IPS-NIHi7 (cell line): ENCODE measurements around the gene CORIN.

ENCODE experiments used
- DNase-seq: peaks from one replicate; pipeline ENCODE4 v3.0.0; 2012; ENCODE audit warnings: mixed read lengths; ENCODE audit errors: extremely low spot score

Gene CORIN

DNA sequence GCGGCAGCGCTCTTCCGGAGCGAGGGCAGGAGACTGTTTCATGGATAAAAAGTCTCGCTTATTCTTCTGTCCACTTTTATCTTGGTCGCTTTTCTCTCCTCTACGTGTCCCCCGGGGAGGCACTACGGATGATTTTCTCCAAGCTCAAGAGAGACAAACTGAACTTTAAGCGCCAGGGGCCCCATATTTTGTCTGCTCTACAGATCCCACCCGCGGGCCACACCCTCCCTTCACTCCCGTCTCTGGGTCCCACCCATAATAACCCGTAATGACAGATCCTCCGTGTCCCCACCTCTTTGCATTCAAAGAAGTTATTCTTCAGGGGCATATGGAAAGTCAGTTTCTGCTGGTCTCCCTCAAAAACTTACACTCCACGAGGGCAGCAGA, at the start of gene CORIN:
Gene CORIN, minus strand, starts transcription at position 160 of the 387 bp plus-strand sequence. Its CDS starts 118 bp downstream, at position 42.
- no peak for DNase-seq

- no peak for DNase-seq
Measured at GRCh38 chr4:47882228-47882627, 44.4 kb upstream of the CORIN start.

GRCh38 chr4:47879458-47879857, 41.6 kb upstream of the CORIN start:
- DNase-seq = no peak

GRCh38 chr4:47876784-47877546, 39.1 kb upstream of the CORIN start:
- no peak for DNase-seq

GRCh38 chr4:47876310-47876709, 38.4 kb upstream of the CORIN start:
- DNase-seq = no peak

GRCh38 chr4:47873877-47874541, 36.1 kb upstream of the CORIN start:
- no peak for DNase-seq

DNA sequence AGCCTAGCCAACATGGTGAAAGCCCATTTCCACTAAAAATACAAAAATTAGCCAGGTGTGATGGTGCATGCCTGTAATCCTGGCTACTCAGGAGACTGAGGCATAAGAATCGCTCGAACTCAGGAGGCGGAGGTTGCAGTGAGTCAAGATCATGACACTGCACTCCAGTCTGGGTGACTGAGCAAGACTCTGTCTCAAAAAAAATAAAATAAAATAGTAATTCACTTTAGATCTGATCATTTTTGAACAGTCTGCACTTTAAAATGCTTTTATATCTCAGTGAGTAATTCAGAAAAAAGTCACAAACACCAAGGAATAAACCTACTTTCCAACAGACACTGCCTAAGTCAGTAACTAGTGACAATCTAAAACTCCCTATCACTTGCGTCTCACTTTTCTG, 25.6 kb upstream of the CORIN start:
- DNase-seq = no peak

DNA sequence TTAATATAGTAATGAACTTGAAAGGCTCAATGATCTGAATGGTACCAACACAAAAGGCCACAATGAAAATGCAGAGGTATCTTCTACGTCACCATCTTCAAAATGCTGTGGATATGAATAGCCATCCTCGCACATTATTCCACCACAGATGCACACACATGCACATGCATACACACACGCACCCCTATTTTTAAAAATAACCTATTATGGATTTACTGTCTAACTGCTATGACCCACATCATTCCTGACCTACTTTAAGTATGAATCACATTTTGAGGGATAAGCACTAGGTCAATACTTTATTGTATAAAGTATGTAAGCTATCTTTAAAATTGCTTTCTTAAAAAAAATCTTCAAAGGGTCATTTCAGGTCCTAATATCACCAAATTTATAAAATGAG, 24.4 kb upstream of the CORIN start:
- DNase-seq = no peak

DNA sequence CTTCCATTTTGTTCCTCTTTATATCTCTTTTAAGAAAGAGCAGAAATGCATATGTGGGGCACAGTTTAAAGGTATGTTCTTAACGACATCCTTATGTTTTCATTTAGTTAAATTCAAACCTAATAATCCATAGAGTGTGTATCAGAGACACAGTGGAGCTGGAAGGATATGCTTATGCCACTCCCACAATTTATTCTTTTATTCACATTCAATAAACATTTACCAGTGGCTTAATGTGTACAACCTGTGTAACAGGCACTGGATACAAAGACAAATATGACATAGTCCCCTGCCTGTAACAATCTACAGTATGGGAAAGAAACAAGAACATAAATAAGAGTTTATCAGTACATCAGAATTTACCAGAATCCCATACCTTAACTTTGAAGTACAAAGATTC, 22.4 kb upstream of the CORIN start:
- no peak for DNase-seq

DNA sequence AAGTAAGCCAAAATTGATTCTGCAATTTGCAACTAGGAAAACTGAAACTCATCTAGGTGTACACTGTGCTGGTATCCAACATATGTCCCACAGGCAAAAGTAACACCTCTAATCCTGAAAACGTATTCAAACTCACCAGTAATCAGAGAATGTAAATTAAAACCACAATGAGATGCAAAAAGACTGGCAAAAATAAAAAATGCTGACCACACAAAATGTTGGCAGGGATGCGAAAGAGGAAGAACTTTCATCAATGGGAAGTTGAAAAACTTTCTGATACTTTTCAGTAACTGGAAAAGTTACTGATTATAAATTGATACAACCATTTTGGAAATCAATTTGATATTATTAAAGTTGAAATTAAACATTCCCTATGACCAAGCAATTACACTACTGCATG, 20.1 kb upstream of the CORIN start:
- DNase-seq = no peak

DNA sequence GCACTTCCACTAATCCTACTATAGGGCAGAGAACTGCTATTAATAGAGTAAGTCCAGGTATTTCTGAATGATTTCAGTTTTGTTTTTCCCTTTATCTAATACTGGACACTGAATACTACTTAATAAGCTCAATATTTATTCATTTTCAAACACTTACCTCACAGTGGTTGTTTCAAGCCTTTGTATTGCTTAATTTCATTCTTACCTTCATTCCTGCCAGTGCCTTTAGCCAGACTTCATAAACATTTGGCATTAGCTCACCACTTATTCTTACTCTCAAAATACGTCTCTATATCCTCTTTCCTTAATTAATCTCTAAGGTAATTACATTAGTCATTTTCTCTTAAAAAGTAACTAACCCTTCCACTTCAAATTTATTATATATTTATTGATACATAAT, 18.8 kb upstream of the CORIN start:
- DNase-seq = no peak

DNA sequence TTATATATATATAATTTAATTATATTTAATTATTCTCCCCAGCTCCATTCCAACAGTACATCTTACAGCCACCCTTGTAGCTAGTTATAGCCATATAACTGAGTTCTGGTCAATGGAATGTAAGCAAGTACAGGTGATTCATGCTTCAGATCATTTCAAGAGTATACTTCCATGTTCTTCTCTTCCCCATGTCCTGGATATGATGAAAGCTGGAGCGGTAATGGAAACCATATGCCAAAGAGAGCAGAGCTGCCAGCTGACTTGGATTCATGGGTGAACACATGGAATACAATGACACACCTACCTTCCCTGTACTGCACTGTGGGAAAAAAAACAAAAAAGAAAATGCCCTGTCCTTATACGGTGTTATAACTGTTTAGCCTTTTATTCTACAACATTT, 17.5 kb upstream of the CORIN start:
- no peak for DNase-seq

GRCh38 chr4:47852136-47852535, 14.3 kb upstream of the CORIN start:
- no peak for DNase-seq

- no peak for DNase-seq
Measured at GRCh38 chr4:47849466-47849865, 11.6 kb upstream of the CORIN start.

DNA sequence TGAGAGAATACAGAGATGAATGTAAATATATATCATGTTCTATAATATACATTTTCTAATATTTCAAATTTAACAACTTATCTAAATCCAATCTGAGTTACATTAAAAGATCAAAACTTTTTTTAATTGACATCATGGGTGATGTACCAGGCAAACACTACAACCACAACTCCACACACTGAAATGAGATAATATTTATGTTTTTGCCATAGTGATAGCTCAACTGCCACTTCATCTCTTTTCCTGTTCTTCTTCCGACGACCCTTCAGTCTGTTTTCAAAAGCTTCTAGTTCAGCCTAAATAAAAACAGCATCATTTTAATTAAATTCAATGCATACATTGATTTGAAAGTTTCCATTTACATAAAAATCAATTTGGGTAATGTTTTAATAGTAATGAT, 10.2 kb upstream of the CORIN start:
- no peak for DNase-seq

GRCh38 chr4:47842985-47843384, 5.1 kb upstream of the CORIN start:
- DNase-seq = no peak

DNA sequence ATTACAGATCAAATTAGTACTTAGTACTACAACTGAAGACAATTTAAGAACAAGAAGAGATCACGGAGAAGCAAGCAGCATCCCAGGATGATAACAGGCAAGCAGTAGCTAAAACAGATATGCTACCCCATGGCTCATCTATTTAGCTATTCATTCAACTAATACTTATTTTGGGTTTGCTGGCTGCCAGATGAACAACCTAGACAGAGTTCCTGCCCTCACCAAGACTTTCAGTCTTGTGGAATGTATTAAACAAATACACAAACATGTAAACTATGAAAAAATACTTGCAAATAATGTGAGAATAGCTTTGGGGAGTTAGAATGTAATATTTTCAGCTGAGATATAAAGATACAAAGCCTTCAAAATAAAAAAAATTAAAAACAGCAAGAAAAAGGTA, 2.4 kb upstream of the CORIN start:
- no peak for DNase-seq

DNA sequence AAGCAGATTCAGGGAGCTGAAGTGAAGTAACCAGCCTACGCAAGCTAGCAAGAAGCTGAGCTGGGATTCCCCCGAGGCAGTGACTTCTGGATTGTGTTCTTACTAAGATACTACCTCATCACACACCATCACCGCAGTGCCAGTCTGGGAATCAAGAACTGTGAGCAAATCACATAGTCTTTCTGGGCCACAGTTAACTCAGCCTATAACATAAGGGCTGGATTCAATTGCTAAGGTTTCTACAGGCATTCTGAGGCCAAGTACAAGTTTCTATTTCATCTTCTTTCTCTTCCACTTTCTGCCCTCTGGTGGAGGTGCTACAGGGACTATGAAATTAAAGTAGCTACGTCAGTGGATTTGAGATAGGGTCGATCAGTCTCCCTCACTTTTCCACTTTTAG, 1.4 kb upstream of the CORIN start:
- no peak for DNase-seq

GRCh38 chr4:47838445-47838844, 578 bp upstream of the CORIN start:
- DNase-seq = peak; percentile 27

DNA sequence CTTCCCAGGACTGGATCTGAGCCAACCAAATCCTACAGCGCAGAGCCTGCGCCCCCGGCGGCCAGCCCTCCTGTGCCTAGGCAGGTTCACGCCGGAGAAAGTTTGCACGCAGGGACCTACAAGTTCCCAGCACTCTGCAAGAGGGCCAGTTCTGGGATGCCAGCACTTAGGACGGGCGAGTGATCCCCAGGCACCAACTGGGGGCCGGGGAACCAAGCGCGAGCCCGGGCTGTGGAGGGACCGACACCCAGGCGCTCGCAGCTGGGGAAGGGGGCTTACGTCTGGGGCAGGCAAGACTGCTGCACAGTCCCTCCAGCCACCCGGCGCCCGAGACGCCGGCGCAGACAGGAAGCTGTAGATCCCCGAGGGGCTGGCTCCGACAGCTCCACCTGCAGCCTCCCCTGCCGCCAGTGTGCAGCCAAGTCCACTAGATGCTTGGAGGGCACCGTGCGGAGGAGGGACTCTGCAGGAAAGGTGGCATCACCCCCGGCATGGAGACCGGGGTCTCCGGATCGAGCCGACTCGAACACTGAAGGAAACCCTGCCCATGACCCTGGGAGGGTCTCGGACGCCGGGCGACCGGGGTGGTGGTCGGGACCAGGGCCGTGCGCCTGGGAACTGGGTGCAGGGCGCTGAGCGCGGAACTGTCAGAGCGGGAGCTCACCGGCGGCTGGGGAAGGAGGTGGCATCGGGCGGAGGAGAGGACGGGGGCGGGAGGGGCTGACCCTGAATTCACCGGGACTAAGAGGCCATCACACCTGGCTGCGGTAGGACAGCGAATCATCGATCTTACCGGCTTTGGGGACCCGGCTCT, 566 bp downstream of the CORIN start:
- peak; percentile 49 for DNase-seq

DNA sequence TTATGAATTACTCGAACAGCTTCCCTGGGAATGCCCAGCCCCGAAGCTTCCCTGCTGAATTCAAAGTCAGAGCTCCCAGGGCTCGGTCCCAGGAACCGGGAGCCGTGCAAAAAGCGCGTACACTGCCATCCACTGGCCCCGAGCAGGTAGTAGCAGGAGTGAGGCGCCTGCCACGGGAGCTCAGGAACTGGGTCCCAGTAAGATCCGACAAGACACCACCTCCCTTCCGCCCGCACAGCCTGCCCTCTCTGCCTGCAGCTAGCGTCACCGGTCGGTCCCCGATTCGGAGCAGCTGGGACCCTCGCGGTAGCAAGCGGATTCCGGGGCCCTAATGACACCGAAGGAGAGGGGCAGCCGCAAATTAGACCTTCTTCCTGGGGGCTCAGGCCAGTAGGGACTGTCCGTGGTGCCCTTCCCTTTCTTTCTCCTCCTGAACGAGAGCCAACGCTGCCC, 1.2 kb downstream of the CORIN start:
- DNase-seq = peak; percentile 91

- no peak for DNase-seq
Measured at GRCh38 chr4:47835494-47835893, 2.4 kb downstream of the CORIN start.
